ENCODE data around the gene CAMKK1. TPM values are rescaled to one million over a fixed set of nuclear protein-coding genes. Genes with fewer than 3 reads are reported as not detected.
A peak's percentile ranks its signal among the peaks of the same experiment; 100 is the strongest.

The CAMKK1 gene
- total and polyA plus RNA-seq, 8 donors = 4.2 to 23.0 (median 6.0) TPM

GRCh38 chr17:3873862-3874261 lies 19.0 kb downstream of the CAMKK1 start:
- Histone ChIP-seq H3K4me3 (no peak overlapping the region), H3K27ac (no peak overlapping the region), H3K36me3 (peaks cover 0 to 11% (median 0%) of the 10 kb centered on the region in 3 donors), H3K9me3 (no peaks in the 10 kb centered on the region), H3K4me1 (no peaks in the 10 kb centered on the region), H3K27me3 (no peaks in the 10 kb centered on the region)
- no peak for DNase-seq
- WGBS, 2 donors = 94 to 96% methylated on average over 10 of the region's 10 CpGs
- no peak for TF ChIP-seq CTCF (IDR thresholded peaks at IDR 0.05)
- no peak for ATAC-seq
- intact Hi-C loops (cut with DNase I) = no loop called here
- FAIRE-seq = no peak

- no peak for DNase-seq
- intact Hi-C loops (cut with DNase I) = no loop called here
Observed at GRCh38 chr17:3870871-3871306, 22.0 kb downstream of the CAMKK1 start.

GRCh38 chr17:3867606-3868005 lies 25.2 kb downstream of the CAMKK1 start:
- Histone ChIP-seq H3K9me3 (no peaks in the 10 kb centered on the region), H3K27ac (no peak overlapping the region), H3K4me1 (no peaks in the 10 kb centered on the region), H3K27me3 (no peaks in the 10 kb centered on the region), H3K36me3 (peaks cover 0 to 2% (median 0%) of the 10 kb centered on the region in 3 donors), H3K4me3 (no peak overlapping the region)
- WGBS, 2 donors = 75% methylated on average over 11 of the region's 11 CpGs
- intact Hi-C loops (cut with DNase I) = no loop called here
- DNase-seq (no peak), ATAC-seq (no peak), FAIRE-seq (no peak)
- no peak for TF ChIP-seq CTCF (IDR thresholded peaks at IDR 0.05)

More at GRCh38 chr17:3870871-3871306, 22.0 kb downstream of the CAMKK1 start:
- no peaks in the 10 kb centered on the region for H3K27me3 ChIP-seq
- 64 to 68% methylated on average over 11 of the region's 11 CpGs for WGBS, 2 donors
- no peak overlapping the region for H3K4me3 ChIP-seq
- H3K4me1 ChIP-seq = no peaks in the 10 kb centered on the region
- no peaks in the 10 kb centered on the region for H3K9me3 ChIP-seq
- no peak for FAIRE-seq
- H3K27ac ChIP-seq = no peak overlapping the region
- no peak for TF ChIP-seq CTCF (IDR thresholded peaks at IDR 0.05)
- peak in 3 of 4 donors; percentile 29 to 44 (median 39) for ATAC-seq
- H3K36me3 ChIP-seq = peaks cover 0 to 11% (median 0%) of the 10 kb centered on the region in 3 donors

GRCh38 chr17:3867106-3867505 lies 25.7 kb downstream of the CAMKK1 start:
- no peak for FAIRE-seq
- no peaks in the 10 kb centered on the region for H3K27me3 ChIP-seq

More at GRCh38 chr17:3867106-3867505, 25.7 kb downstream of the CAMKK1 start:
- H3K4me3 ChIP-seq = no peak overlapping the region
- H3K4me1 ChIP-seq = no peaks in the 10 kb centered on the region
- TF ChIP-seq CTCF (IDR thresholded peaks at IDR 0.05) = no peak
- H3K27ac ChIP-seq = no peak overlapping the region
- DNase-seq (no peak), ATAC-seq (no peak)
- intact Hi-C loops (cut with DNase I) = no loop called here
- no peaks in the 10 kb centered on the region for H3K36me3 ChIP-seq
- WGBS, 2 donors = 85 to 89% methylated on average over 17 of the region's 17 CpGs
- no peaks in the 10 kb centered on the region for H3K9me3 ChIP-seq
